ENCODE results near the gene KCNMA1. TPM values are rescaled to one million over a fixed set of nuclear protein-coding genes. Genes with fewer than 3 reads are reported as not detected.

KCNMA1 gene
- total and polyA plus RNA-seq, 10 of the 15 experiments (the other 5 are each of a cell fraction or from before 2014, with no cell fraction given): 8.5 to 77.0 (median 21.3) TPM

DNA sequence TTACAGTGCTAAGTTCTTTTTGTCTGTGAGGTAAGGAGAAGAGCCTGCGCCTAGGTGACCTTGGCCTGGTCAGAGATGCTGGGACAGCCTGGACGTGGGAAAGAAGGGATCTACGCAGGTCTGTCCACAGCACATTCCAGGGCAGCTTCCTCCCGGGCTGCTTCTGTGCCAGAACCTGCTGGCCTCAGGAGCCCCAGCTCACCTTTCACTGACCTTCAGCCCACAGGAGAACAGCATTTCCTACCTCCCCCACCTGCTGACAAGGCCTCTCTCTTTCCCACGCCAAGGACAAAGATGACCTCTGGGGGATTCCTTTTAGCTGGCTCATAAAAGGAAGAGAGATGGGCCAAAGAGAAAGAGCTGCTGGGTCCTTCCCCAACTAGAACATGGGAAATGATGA lies 260.6 kb downstream of the KCNMA1 start (continued):
- TF ChIP-seq IKZF2 (IDR thresholded peaks at IDR 0.05) (no peak), SMC3 (IDR thresholded peaks at IDR 0.05; ENCODE audit: borderline replicate concordance, low read length) (no peak)

DNA sequence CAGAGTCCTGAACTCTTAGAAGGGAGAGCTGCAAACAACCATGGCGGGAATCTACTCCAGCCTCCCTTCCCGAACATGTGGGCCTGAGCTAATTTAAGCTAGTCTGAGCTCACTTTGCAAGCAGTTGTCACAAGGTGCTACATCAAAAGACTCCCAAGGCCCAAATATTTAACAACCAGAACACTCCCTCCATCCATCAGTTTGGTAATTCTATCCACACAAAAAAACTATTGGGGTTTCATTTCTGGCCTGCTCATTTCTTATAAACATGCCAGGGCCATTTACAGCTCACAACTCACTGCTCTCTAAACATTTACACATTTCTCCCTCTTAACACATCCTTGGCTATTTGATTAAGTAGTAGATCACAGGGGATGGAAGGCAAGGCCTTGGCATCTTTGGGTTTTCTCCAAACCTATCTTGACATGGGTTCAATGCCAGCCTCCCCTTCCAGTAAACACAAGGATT lies 263.4 kb downstream of the KCNMA1 start:
- no peak overlapping the region for H3K4me2 ChIP-seq (ENCODE audit: control insufficient read depth, insufficient read depth)
- FAIRE-seq: no peak
- WGBS (ENCODE audit: insufficient coverage, insufficient replicate concordance, low lambda C conversion rate, missing lambda C conversion rate): 0% methylated on average over 2 of the region's 2 CpGs
- ATAC-seq: no peak
- no peak overlapping the region for H3K27ac ChIP-seq (ENCODE audit: control insufficient read depth, insufficient read depth)
- ChIA-PET CTCF (interaction anchor here (1.0 to 2.9 kb wide), 6 partner anchors 10 to 348 kb away, joined by 3 to 13 read pairs (median 3); no protein-coding TSS in a partner anchor), RAD21 (ENCODE audit: unreplicated experiment) (interaction anchor here (1.3 kb wide), 1 partner anchor 198 kb away, joined by 3 read pairs; no protein-coding TSS in a partner anchor), POLR2A (no interaction called here), SMC1A (ENCODE audit: uncharacterized antibody, unreplicated experiment) (interaction anchor here (0.8 to 1.4 kb wide), 3 partner anchors 79 to 260 kb away, joined by 3 to 4 read pairs (median 3); no protein-coding TSS in a partner anchor)
- no peaks in the 10 kb centered on the region for H4K20me1 ChIP-seq (ENCODE audit: control insufficient read depth, insufficient read depth)
- DNase-seq (ENCODE audit: low read depth, low spot score): no peak
- H3K9ac ChIP-seq (ENCODE audit: control insufficient read depth, insufficient read depth, low read length): no peak overlapping the region
- intact Hi-C loops (cut with micrococcal nuclease; ENCODE audit: unreplicated experiment): no loop called here
- no peak overlapping the region for H2AFZ ChIP-seq (ENCODE audit: control insufficient read depth, low read depth, low read length)
- no peak overlapping the region for H3K4me3 ChIP-seq
- in situ Hi-C loops (cut with MboI): no loop called here
- no TSS peak for BruUV-seq (replicated peaks)
- H3K27me3 ChIP-seq (replicated peaks in 1 of 2; ENCODE audit: control insufficient read depth in 2 of 2, insufficient read depth in 2 of 2, low read length in 1 of 2): no peaks in the 10 kb centered on the region
- no peaks in the 10 kb centered on the region for H3K79me2 ChIP-seq (ENCODE audit: control insufficient read depth, insufficient read depth, low read length)
- H3K9me3 ChIP-seq (replicated peaks; ENCODE audit: control insufficient read depth, insufficient read depth, low read length): no peaks in the 10 kb centered on the region
- no peaks in the 10 kb centered on the region for H3K4me1 ChIP-seq (ENCODE audit: control insufficient read depth, insufficient read depth, low read length)
- H3K36me3 ChIP-seq (ENCODE audit: control insufficient read depth in 2 of 2, insufficient read depth in 2 of 2, low read length in 1 of 2): no peaks in the 10 kb centered on the region
- TF ChIP-seq ZBED1 (IDR thresholded peaks at IDR 0.05; ENCODE audit: borderline replicate concordance) (no peak), JUND (IDR thresholded peaks at IDR 0.05; ENCODE audit: low read depth, low read length) (no peak), NFIC (IDR thresholded peaks at IDR 0.05; ENCODE audit: low read depth, low read length) (no peak), SIX5 (IDR thresholded peaks at IDR 0.05; ENCODE audit: low read depth, low read length, severe bottlenecking) (no peak), ZNF207 (IDR thresholded peaks at IDR 0.05; ENCODE audit: borderline replicate concordance) (no peak), NR2C2 (IDR thresholded peaks at IDR 0.05; ENCODE audit: borderline replicate concordance, control insufficient read depth, insufficient read length, low read depth) (no peak), SMARCA5 (IDR thresholded peaks at IDR 0.05) (no peak), CBFB (IDR thresholded peaks at IDR 0.05; ENCODE audit: low read depth) (no peak), SUPT20H (IDR thresholded peaks at IDR 0.05; ENCODE audit: borderline replicate concordance, control insufficient read depth, low read depth, low read length) (no peak), NR2C1 (IDR thresholded peaks at IDR 0.05) (no peak), ASH2L (IDR thresholded peaks at IDR 0.05; ENCODE audit: borderline replicate concordance, low read depth) (no peak), ETV6 (conservative IDR thresholded peaks at IDR 0.05 in 1 of 2, IDR thresholded peaks at IDR 0.05 in 1 of 2; ENCODE audit: borderline replicate concordance in 1 of 2, low read depth in 1 of 2) (no peak), NBN (IDR thresholded peaks at IDR 0.05) (no peak), GABPA (IDR thresholded peaks at IDR 0.05; ENCODE audit: low read depth) (no peak)
- TF ChIP-seq, protein P1, sequence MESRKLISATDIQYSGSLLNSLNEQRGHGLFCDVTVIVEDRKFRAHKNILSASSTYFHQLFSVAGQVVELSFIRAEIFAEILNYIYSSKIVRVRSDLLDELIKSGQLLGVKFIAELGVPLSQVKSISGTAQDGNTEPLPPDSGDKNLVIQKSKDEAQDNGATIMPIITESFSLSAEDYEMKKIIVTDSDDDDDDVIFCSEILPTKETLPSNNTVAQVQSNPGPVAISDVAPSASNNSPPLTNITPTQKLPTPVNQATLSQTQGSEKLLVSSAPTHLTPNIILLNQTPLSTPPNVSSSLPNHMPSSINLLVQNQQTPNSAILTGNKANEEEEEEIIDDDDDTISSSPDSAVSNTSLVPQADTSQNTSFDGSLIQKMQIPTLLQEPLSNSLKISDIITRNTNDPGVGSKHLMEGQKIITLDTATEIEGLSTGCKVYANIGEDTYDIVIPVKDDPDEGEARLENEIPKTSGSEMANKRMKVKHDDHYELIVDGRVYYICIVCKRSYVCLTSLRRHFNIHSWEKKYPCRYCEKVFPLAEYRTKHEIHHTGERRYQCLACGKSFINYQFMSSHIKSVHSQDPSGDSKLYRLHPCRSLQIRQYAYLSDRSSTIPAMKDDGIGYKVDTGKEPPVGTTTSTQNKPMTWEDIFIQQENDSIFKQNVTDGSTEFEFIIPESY (IDR thresholded peaks at IDR 0.05): no peak
- TF ChIP-seq, protein P2, sequence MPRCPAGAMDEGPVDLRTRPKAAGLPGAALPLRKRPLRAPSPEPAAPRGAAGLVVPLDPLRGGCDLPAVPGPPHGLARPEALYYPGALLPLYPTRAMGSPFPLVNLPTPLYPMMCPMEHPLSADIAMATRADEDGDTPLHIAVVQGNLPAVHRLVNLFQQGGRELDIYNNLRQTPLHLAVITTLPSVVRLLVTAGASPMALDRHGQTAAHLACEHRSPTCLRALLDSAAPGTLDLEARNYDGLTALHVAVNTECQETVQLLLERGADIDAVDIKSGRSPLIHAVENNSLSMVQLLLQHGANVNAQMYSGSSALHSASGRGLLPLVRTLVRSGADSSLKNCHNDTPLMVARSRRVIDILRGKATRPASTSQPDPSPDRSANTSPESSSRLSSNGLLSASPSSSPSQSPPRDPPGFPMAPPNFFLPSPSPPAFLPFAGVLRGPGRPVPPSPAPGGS (IDR thresholded peaks at IDR 0.05; ENCODE audit: borderline replicate concordance, insufficient read depth, low read depth, low read length, poor library complexity, severe bottlenecking): no peak
